ENCODE results near the gene SHISA9.

DNA sequence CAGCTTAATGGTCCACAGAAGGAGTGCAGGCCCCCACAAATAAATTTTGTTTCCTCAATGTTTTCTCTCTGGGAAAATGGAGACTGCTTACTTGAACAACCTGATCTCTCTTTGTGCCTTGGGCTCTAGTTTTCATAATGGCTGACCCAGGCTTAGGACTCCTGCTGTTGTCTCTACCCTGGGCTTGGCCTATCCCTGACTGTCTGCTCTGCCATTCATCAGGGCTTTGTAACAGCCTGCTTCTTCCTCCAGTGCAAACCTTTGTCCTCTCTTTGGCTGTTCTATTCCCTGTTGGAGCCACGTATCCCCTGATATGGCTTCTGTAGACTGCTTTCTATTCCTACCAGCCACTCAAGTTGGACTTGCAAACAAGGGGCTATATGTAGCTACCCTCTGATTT is 139.8 kb downstream of the SHISA9 start:
- no peak for TF ChIP-seq CTCF (IDR thresholded peaks at IDR 0.05)
- TF ChIP-seq POLR2A (IDR thresholded peaks at IDR 0.05), result no peak
- TF ChIP-seq POLR2AphosphoS5 (IDR thresholded peaks at IDR 0.05), result no peak

All from stomach (tissue), 4 donors.